OCI-LY1 (cell line): ENCODE results near the gene DCTN4.

Source experiments
- H2AFZ ChIP-seq: fragments of 200-600 bp; sonication (generic), shearing (Covaris generic); 2 replicates; pipeline ENCODE4 v1.6.0; 2014; ENCODE audit warnings: antibody characterized with exemption, mild to moderate bottlenecking, low read length
- H3F3A ChIP-seq: fragments of 200-600 bp; sonication (generic), shearing (Covaris generic); 2 replicates; pipeline ENCODE4 v1.6.0; 2014; ENCODE audit warnings: mild to moderate bottlenecking, antibody characterized with exemption, low read length, moderate library complexity; ENCODE audit not compliant: insufficient read depth
- H3K27ac ChIP-seq: fragments of 200-600 bp; sonication (generic); 2 replicates; pipeline ENCODE4 v1.5.1; 2014; ENCODE audit warnings: low read length, mixed run types, mild to moderate bottlenecking, low read depth; ENCODE audit not compliant: poor library complexity, severe bottlenecking
- H3K27me3 ChIP-seq: fragments of 200-600 bp; sonication (generic); 2 replicates; pipeline ENCODE4 v1.6.0; 2014; ENCODE audit warnings: antibody characterized with exemption, mild to moderate bottlenecking, low read length, moderate library complexity; ENCODE audit not compliant: insufficient read depth
- H3K36me3 ChIP-seq: fragments of 200-600 bp; sonication (generic); 2 replicates; pipeline ENCODE4 v1.6.1; 2014; ENCODE audit warnings: mild to moderate bottlenecking, antibody characterized with exemption, low read length, moderate library complexity, mixed read lengths; ENCODE audit not compliant: insufficient read depth
- H3K4me1 ChIP-seq: fragments of 200-600 bp; sonication (generic); 2 replicates; pipeline ENCODE4 v1.5.1; 2014; ENCODE audit warnings: mild to moderate bottlenecking, low read length, moderate library complexity; ENCODE audit not compliant: insufficient read depth, severe bottlenecking
- H3K4me2 ChIP-seq: fragments of 200-600 bp; sonication (generic), shearing (Covaris generic); 2 replicates; pipeline ENCODE4 v1.6.1; 2014; ENCODE audit warnings: low read length
- H3K4me3 ChIP-seq: fragments of 200-600 bp; sonication (generic); 2 replicates; pipeline ENCODE4 v1.5.1; 2014; ENCODE audit warnings: low read length, low read depth, mild to moderate bottlenecking, mixed read lengths; ENCODE audit not compliant: poor library complexity, severe bottlenecking
- H3K79me2 ChIP-seq: fragments of 200-600 bp; shearing (Covaris generic); 2 replicates; pipeline ENCODE4 v1.6.1; 2016; ENCODE audit warnings: mixed run types, low read length, mixed read lengths; ENCODE audit not compliant: insufficient read depth
- H3K9ac ChIP-seq: fragments of 200-600 bp; sonication (generic), shearing (Covaris generic); 2 replicates; pipeline ENCODE4 v1.6.1; 2014; ENCODE audit warnings: mild to moderate bottlenecking, low read length, mixed read lengths
- H3K9me2 ChIP-seq: fragments of 200-600 bp; sonication (generic), shearing (Covaris generic); 2 replicates; pipeline ENCODE4 v1.6.1; 2014; ENCODE audit warnings: low read depth, mild to moderate bottlenecking, low read length, mixed read lengths
- H3K9me3 ChIP-seq: fragments of 200-600 bp; shearing (Covaris generic); 2 replicates; pipeline ENCODE4 v1.6.1; 2014; ENCODE audit warnings: low read length, mixed read lengths
- H4K20me1 ChIP-seq: fragments of 200-600 bp; sonication (generic), shearing (Covaris generic); 2 replicates; pipeline ENCODE4 v1.6.0; 2016; ENCODE audit warnings: mild to moderate bottlenecking, low read length; ENCODE audit not compliant: insufficient read depth
- EZH2 ChIP-seq: fragments of 200-600 bp; sonication (generic), shearing (Covaris generic); IDR thresholded peaks from 2 replicates; pipeline ENCODE4 v1.8.0; 2017; ENCODE audit warnings: borderline replicate concordance, mixed run types, mild to moderate bottlenecking, antibody characterized with exemption, low read length, moderate library complexity, mixed read lengths
- TF ChIP-seq, protein P1 (sequence below): fragments of 200-600 bp; sonication (generic), shearing (Covaris generic); IDR thresholded peaks from 2 replicates; pipeline ENCODE4 v1.5.1; 2017; ENCODE audit warnings: mild to moderate bottlenecking, antibody characterized with exemption, low read length, moderate library complexity, mixed read lengths

Gene DCTN4

DNA sequence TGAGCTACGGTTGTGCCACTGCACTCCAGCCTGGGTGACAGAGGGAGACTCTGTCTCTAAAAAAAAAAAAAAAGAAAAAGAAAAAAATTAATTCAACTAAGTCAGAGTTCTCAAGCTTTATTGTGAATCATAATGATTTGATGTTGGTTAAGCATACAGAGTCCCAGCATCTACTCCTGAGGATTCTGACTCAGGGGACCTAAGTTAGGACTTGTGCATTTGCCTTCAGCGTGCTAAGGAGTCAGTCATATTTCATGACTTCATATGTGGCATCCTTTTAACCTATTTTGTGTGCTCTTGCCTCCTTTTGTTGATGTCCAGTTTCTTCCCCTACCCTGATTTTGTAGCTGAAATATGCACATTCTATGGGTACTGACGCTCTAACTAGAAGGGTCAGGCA is 94.9 kb downstream of the DCTN4 start:
- no peaks in the 10 kb centered on the region for H3K36me3 ChIP-seq
- no peaks in the 10 kb centered on the region for H3K9me3 ChIP-seq
- H3K27ac ChIP-seq = no peak overlapping the region
- no peaks in the 10 kb centered on the region for H3F3A ChIP-seq
- no peaks in the 10 kb centered on the region for H3K79me2 ChIP-seq
- H4K20me1 ChIP-seq = no peaks in the 10 kb centered on the region
- H3K4me1 ChIP-seq = no peaks in the 10 kb centered on the region
- H3K9me2 ChIP-seq = no peaks in the 10 kb centered on the region
- no peak overlapping the region for H2AFZ ChIP-seq
- H3K4me3 ChIP-seq = no peak overlapping the region
- no peak overlapping the region for H3K4me2 ChIP-seq
- H3K27me3 ChIP-seq = peaks cover 12% of the 10 kb centered on the region; the same call in 1 of the 2 replicates
- TF ChIP-seq, protein P1, sequence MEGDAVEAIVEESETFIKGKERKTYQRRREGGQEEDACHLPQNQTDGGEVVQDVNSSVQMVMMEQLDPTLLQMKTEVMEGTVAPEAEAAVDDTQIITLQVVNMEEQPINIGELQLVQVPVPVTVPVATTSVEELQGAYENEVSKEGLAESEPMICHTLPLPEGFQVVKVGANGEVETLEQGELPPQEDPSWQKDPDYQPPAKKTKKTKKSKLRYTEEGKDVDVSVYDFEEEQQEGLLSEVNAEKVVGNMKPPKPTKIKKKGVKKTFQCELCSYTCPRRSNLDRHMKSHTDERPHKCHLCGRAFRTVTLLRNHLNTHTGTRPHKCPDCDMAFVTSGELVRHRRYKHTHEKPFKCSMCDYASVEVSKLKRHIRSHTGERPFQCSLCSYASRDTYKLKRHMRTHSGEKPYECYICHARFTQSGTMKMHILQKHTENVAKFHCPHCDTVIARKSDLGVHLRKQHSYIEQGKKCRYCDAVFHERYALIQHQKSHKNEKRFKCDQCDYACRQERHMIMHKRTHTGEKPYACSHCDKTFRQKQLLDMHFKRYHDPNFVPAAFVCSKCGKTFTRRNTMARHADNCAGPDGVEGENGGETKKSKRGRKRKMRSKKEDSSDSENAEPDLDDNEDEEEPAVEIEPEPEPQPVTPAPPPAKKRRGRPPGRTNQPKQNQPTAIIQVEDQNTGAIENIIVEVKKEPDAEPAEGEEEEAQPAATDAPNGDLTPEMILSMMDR = no peak
- TF ChIP-seq EZH2 = no peak
- no peak overlapping the region for H3K9ac ChIP-seq

DNA sequence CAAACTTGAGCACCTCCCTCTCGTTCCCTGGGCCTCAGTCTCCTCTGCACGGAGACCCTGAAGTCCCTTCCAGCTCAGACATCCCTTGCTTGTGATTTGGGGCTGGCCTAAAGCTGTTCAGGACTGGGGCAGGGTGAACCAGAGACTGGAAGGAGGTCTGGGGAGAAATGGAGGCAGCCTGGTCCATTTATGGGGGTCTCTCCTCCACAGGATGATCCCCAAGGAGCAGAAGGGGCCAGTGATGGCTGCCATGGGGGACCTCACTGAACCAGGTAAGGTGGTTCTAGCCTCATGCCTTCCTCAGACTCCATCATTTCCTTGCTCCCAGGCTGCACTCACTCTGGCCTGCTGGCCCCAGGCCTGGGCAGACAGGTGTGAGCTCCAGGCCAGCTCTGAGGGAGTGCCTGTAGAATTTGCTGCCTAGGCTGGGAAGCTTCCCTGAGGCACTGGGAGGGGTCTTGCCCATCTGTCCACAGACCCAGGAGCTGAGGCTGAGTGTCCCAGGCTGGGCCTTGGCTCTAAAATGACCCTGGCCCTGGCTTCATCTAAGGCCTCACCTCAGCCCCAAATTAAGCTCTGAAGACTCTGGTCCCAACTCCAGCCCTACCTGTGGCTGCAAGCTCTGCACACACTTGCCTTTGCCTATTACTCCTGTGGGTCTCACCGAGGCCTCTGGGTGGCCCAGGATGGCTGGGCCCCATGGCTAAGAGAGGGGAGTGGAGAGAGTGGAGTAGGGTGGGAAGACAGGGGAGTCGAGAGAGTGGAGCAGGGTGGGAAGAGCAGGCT is 95.9 kb downstream of the DCTN4 start:
- no peak overlapping the region for H3K27ac ChIP-seq
- no peaks in the 10 kb centered on the region for H4K20me1 ChIP-seq
- H3K9ac ChIP-seq = no peak overlapping the region
- no peaks in the 10 kb centered on the region for H3K4me1 ChIP-seq
- H3K4me2 ChIP-seq = no peak overlapping the region
- no peak overlapping the region for H2AFZ ChIP-seq
- H3K36me3 ChIP-seq = no peaks in the 10 kb centered on the region
- H3K27me3 ChIP-seq = peaks cover 6% of the 10 kb centered on the region; the same call in 1 of the 2 replicates
- no peaks in the 10 kb centered on the region for H3K9me2 ChIP-seq
- no peaks in the 10 kb centered on the region for H3F3A ChIP-seq
- no peak for TF ChIP-seq EZH2
- TF ChIP-seq, protein P1 = no peak
- H3K4me3 ChIP-seq = no peak overlapping the region
- no peaks in the 10 kb centered on the region for H3K9me3 ChIP-seq
- no peaks in the 10 kb centered on the region for H3K79me2 ChIP-seq

DNA sequence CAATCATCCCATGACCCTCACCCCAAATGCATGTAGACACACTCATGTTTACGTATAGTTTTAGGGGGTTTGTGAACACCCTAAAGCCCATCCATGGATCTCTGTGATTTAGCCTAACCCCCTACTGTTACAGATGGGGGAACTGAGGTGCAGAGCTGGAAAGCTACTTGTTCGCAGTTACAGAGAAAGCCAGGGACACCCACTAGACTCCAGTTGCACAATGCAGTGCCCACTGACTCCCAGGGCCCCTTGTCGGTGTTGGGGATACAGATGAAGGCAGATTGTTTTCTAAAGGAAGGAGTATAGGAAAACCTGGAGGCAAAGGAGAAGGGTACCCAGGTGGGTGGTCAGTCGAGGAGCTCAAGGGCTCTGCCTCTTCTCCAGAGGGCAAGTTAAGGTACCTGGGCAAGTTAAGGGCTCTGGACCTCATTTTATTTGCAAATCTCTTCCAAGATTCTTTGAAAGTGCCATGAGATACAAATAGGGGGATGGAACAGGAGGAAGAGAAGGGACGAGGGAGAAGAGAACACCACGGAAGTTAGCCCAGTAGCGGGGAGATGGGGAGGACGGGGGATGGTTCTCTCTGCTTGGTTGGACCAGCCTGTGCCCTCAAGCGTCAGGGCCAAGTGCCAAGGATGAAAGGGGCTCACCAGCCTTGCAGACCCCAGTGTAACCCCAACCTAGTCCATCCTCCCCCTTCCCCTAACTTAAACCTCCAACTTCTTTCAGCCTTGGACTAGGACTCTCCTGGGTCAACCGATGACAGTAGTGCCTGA is 96.8 kb downstream of the DCTN4 start:
- Histone ChIP-seq H3K4me1 (peaks cover 4% of the 10 kb centered on the region), H3K4me3 (no peak overlapping the region), H3K9me3 (no peaks in the 10 kb centered on the region), H3K79me2 (no peaks in the 10 kb centered on the region), H3K36me3 (no peaks in the 10 kb centered on the region), H3F3A (no peaks in the 10 kb centered on the region), H3K9ac (no peak overlapping the region), H3K9me2 (no peaks in the 10 kb centered on the region), H2AFZ (no peak overlapping the region), H3K27me3 (peaks cover 6% of the 10 kb centered on the region; the same call in 1 of the 2 replicates), H4K20me1 (no peaks in the 10 kb centered on the region), H3K4me2 (no peak overlapping the region), H3K27ac (no peak overlapping the region)
- no peak for TF ChIP-seq EZH2
- TF ChIP-seq, protein P1 = no peak
